Effector memory CD8-positive, alpha-beta T cell (primary cell): Measurements from ENCODE around the gene BRCA1.
A peak's percentile ranks its signal among the peaks of the same experiment; 100 is the strongest.

ENCODE experiments used
- ATAC-seq: fragments of 150-1000 bp; cut with Tn5 transposase; replicated peaks from 2 replicates; pipeline ENCODE4 v1.10.0; 2021; ENCODE audit warnings: mild to moderate bottlenecking, moderate library complexity
- DNase-seq, 3 experiments: peaks; one replicate each; pipeline ENCODE4 v3.0.0; 2021
- H3K27ac Mint-ChIP-seq, 2 donors: one replicate each; pipeline ENCODE4 v1.8.0; 2022; ENCODE audit warnings: mild to moderate bottlenecking in 2 of 2, mixed read lengths in 2 of 2, moderate library complexity in 2 of 2
- H3K27me3 Mint-ChIP-seq, 2 donors: one replicate each; pipeline ENCODE4 v1.8.0; 2022; ENCODE audit warnings: mixed read lengths in 2 of 2
- H3K36me3 Mint-ChIP-seq: one replicate; pipeline ENCODE4 v1.8.0; 2022; ENCODE audit warnings: mild to moderate bottlenecking, moderate library complexity, mixed read lengths; ENCODE audit not compliant: insufficient read depth
- H3K4me1 Mint-ChIP-seq, 2 donors: one replicate each; pipeline ENCODE4 v1.8.0; 2022; ENCODE audit warnings: low read depth in 2 of 2, mixed read lengths in 2 of 2
- H3K4me3 Mint-ChIP-seq, 2 donors: one replicate each; pipeline ENCODE4 v1.8.0; 2022; ENCODE audit warnings: mild to moderate bottlenecking in 2 of 2, mixed read lengths in 2 of 2, moderate library complexity in 2 of 2
- H3K9me3 Mint-ChIP-seq, 2 donors: one replicate each; pipeline ENCODE4 v1.8.0; 2022; ENCODE audit warnings: mixed read lengths in 2 of 2

The BRCA1 gene

GRCh38 chr17:43031666-43032065, 93.5 kb downstream of the BRCA1 start:
- Mint-ChIP-seq H3K36me3 (no peaks in the 10 kb centered on the region), H3K27me3 (no peaks in the 10 kb centered on the region), H3K4me1 (no peaks in the 10 kb centered on the region), H3K4me3 (no peak overlapping the region), H3K9me3 (no peaks in the 10 kb centered on the region), H3K27ac (no peak overlapping the region)
- DNase-seq (no peak), ATAC-seq (no peak)

- Mint-ChIP-seq H3K4me3 (no peak overlapping the region), H3K36me3 (no peaks in the 10 kb centered on the region), H3K9me3 (no peaks in the 10 kb centered on the region), H3K27ac (peak overlapping the region in 1 of 2 donors; percentile 6), H3K27me3 (no peaks in the 10 kb centered on the region), H3K4me1 (peaks cover 3 to 4% of the 10 kb centered on the region in 2 donors)
- ATAC-seq (no peak), DNase-seq (no peak)
Observed at GRCh38 chr17:43030137-43030767, 94.9 kb downstream of the BRCA1 start.

- no peak overlapping the region for H3K27ac Mint-ChIP-seq
- no peak for ATAC-seq
- no peak overlapping the region for H3K4me3 Mint-ChIP-seq
Observed at GRCh38 chr17:43028221-43028861, 96.8 kb downstream of the BRCA1 start.

GRCh38 chr17:43027091-43028032, 97.8 kb downstream of the BRCA1 start:
- no peak overlapping the region for H3K4me3 Mint-ChIP-seq

More at GRCh38 chr17:43028221-43028861, 96.8 kb downstream of the BRCA1 start:
- Mint-ChIP-seq H3K36me3 (peaks cover 8% of the 10 kb centered on the region), H3K4me1 (peaks cover 11 to 13% of the 10 kb centered on the region in 2 donors), H3K27me3 (no peaks in the 10 kb centered on the region), H3K9me3 (no peaks in the 10 kb centered on the region)
- DNase-seq = no peak

GRCh38 chr17:43026595-43026994, 98.6 kb downstream of the BRCA1 start:
- H3K4me1 Mint-ChIP-seq = peaks cover 13 to 14% of the 10 kb centered on the region in 2 donors
- H3K4me3 Mint-ChIP-seq = peak overlapping the region in 1 of 2 donors; percentile 12
- no peaks in the 10 kb centered on the region for H3K9me3 Mint-ChIP-seq
- ATAC-seq (no peak), DNase-seq (no peak)
- H3K36me3 Mint-ChIP-seq = peaks cover 11% of the 10 kb centered on the region
- H3K27me3 Mint-ChIP-seq = no peaks in the 10 kb centered on the region
- H3K27ac Mint-ChIP-seq = peak overlapping the region; percentile 13 to 31

More at GRCh38 chr17:43027091-43028032, 97.8 kb downstream of the BRCA1 start:
- ATAC-seq (no peak), DNase-seq (no peak)
- no peaks in the 10 kb centered on the region for H3K27me3 Mint-ChIP-seq
- peaks cover 12 to 13% of the 10 kb centered on the region in 2 donors for H3K4me1 Mint-ChIP-seq
- no peak overlapping the region for H3K27ac Mint-ChIP-seq
- peaks cover 8% of the 10 kb centered on the region for H3K36me3 Mint-ChIP-seq
- no peaks in the 10 kb centered on the region for H3K9me3 Mint-ChIP-seq

- peak overlapping the region; percentile 86 to 89 for H3K27ac Mint-ChIP-seq
- H3K4me1 Mint-ChIP-seq = peaks cover 17% of the 10 kb centered on the region in 2 donors
- ATAC-seq (no peak), DNase-seq (no peak)
- H3K36me3 Mint-ChIP-seq = peaks cover 13% of the 10 kb centered on the region
- no peaks in the 10 kb centered on the region for H3K27me3 Mint-ChIP-seq
- H3K4me3 Mint-ChIP-seq = peak overlapping the region; percentile 78 to 92
- H3K9me3 Mint-ChIP-seq = no peaks in the 10 kb centered on the region
Observed at GRCh38 chr17:43025766-43026537, 99.2 kb downstream of the BRCA1 start.

GRCh38 chr17:43025290-43025657, 99.9 kb downstream of the BRCA1 start:
- Mint-ChIP-seq H3K9me3 (no peaks in the 10 kb centered on the region), H3K27me3 (no peaks in the 10 kb centered on the region), H3K27ac (peak overlapping the region; percentile 86 to 89), H3K36me3 (peaks cover 19% of the 10 kb centered on the region), H3K4me3 (peak overlapping the region; percentile 78 to 92), H3K4me1 (peaks cover 19 to 24% of the 10 kb centered on the region in 2 donors)
- DNase-seq (no peak), ATAC-seq (no peak)

- ATAC-seq (peak; percentile 69), DNase-seq (peak; percentile 76 to 82 (median 78))
- Mint-ChIP-seq H3K4me3 (peak within 1 kb of the TSS; percentile 78 to 92), H3K27me3 (no peaks in the 10 kb centered on the region), H3K4me1 (peaks cover 23 to 30% of the 10 kb centered on the region in 2 donors), H3K9me3 (no peaks in the 10 kb centered on the region), H3K27ac (peak within 1 kb of the TSS; percentile 86 to 89), H3K36me3 (peaks cover 24% of the 10 kb centered on the region)
Observed at GRCh38 chr17:43024407-43025289, 100.5 kb downstream of the BRCA1 start, which contains the start of gene RND2. RND2 (plus strand) TSS chr17:43025231; CDS start chr17:43025348, 117 bp downstream.

- H3K9me3 Mint-ChIP-seq = no peaks in the 10 kb centered on the region
- peaks cover 27% of the 10 kb centered on the region for H3K36me3 Mint-ChIP-seq
- ATAC-seq (peak; percentile 44), DNase-seq (peak; percentile 40 to 46 (median 45))
- H3K4me1 Mint-ChIP-seq = peaks cover 32 to 42% of the 10 kb centered on the region in 2 donors
- peak within 1 kb of the TSS; percentile 84 to 92 for H3K4me3 Mint-ChIP-seq
- no peaks in the 10 kb centered on the region for H3K27me3 Mint-ChIP-seq
- peak within 1 kb of the TSS in 1 of 2 donors; percentile 67 for H3K27ac Mint-ChIP-seq
Observed at GRCh38 chr17:43021741-43022512, 103.2 kb downstream of the BRCA1 start, which contains the start of gene VAT1. VAT1 (minus strand) TSS chr17:43022385; CDS start chr17:43022322, 63 bp downstream.

GRCh38 chr17:43020789-43021740, 104.1 kb downstream of the BRCA1 start:
- H3K27me3 Mint-ChIP-seq = no peaks in the 10 kb centered on the region
- H3K4me3 Mint-ChIP-seq = peak overlapping the region; percentile 84
- DNase-seq = peak in 2 of 3 experiments; percentile 10 to 28
- H3K9me3 Mint-ChIP-seq = no peaks in the 10 kb centered on the region
- peaks cover 32 to 42% of the 10 kb centered on the region in 2 donors for H3K4me1 Mint-ChIP-seq
- no peak for ATAC-seq
- H3K27ac Mint-ChIP-seq = peak overlapping the region in 1 of 2 donors; percentile 67
- H3K36me3 Mint-ChIP-seq = peaks cover 27% of the 10 kb centered on the region
